HG03432 (cell line): ENCODE data around the gene PDGFB.

Source experiments
- ATAC-seq: cut with Tn5 transposase; IDR thresholded peaks from one replicate; pipeline ENCODE4 v1.9.1; 2021; ENCODE audit warnings: mild to moderate bottlenecking, moderate library complexity; ENCODE audit not compliant: unreplicated experiment

PDGFB gene

GRCh38 chr22:39241794-39242594, 2.8 kb downstream of the PDGFB start:
- no peak for ATAC-seq

- no peak for ATAC-seq
Observed at GRCh38 chr22:39240831-39241793, 3.7 kb downstream of the PDGFB start.

- ATAC-seq = no peak
Observed at GRCh38 chr22:39239561-39240423, 5.0 kb downstream of the PDGFB start.

- ATAC-seq = no peak
Observed at GRCh38 chr22:39238966-39239505, 5.7 kb downstream of the PDGFB start.

GRCh38 chr22:39238561-39238960, 6.2 kb downstream of the PDGFB start:
- ATAC-seq = no peak

- no peak for ATAC-seq
Observed at GRCh38 chr22:39238101-39238466, 6.7 kb downstream of the PDGFB start.

GRCh38 chr22:39237318-39238100, 7.3 kb downstream of the PDGFB start:
- no peak for ATAC-seq

- peak; percentile 43 for ATAC-seq
Observed at GRCh38 chr22:39236321-39237317, 8.2 kb downstream of the PDGFB start.

- ATAC-seq = no peak
Observed at GRCh38 chr22:39234867-39235687, 9.7 kb downstream of the PDGFB start.

- ATAC-seq = no peak
Observed at GRCh38 chr22:39234472-39234787, 10.4 kb downstream of the PDGFB start.

- no peak for ATAC-seq
Observed at GRCh38 chr22:39233710-39234471, 10.9 kb downstream of the PDGFB start.

- ATAC-seq = no peak
Observed at GRCh38 chr22:39232806-39233709, 11.7 kb downstream of the PDGFB start.

GRCh38 chr22:39232246-39232645, 12.5 kb downstream of the PDGFB start:
- no peak for ATAC-seq

- ATAC-seq = no peak
Observed at GRCh38 chr22:39231197-39231950, 13.4 kb downstream of the PDGFB start.
